Measurements from ENCODE around the gene ALCAM.
"Not testable (repeated sequence)": the region's sequence is repeated elsewhere in the genome, so short reads cannot be mapped to it uniquely, and the experiment has no call there.

ALCAM gene

GRCh38 chr3:105388176-105388575, 21.5 kb downstream of the ALCAM start:
- no peak for DNase-seq (ENCODE audit: low spot score)

- not testable (repeated sequence) for DNase-seq (ENCODE audit: low spot score)
Observed at GRCh38 chr3:105389759-105390158, 23.1 kb downstream of the ALCAM start.

- not testable (repeated sequence) for DNase-seq (ENCODE audit: low spot score)
Observed at GRCh38 chr3:105392598-105392997, 25.9 kb downstream of the ALCAM start.

DNA sequence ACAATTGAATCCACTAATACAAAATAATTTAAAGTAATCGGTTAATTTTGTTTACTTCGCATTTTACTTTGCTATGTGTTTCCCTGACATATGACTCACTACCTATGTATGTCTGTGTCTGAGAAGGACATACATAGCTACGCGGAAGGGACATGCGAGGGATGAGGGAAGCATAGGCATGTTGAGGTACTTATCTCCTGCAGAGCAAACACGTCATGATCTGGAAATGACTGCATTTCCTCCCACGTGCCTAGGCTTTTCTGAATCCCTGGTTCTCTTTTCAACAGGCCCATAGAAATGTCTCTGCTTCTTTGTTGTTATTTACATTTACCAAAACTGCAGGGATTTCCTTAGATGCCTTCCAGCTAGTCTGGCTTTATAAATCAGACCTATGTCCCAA, 27.5 kb downstream of the ALCAM start:
- DNase-seq (ENCODE audit: low spot score) = no peak

DNA sequence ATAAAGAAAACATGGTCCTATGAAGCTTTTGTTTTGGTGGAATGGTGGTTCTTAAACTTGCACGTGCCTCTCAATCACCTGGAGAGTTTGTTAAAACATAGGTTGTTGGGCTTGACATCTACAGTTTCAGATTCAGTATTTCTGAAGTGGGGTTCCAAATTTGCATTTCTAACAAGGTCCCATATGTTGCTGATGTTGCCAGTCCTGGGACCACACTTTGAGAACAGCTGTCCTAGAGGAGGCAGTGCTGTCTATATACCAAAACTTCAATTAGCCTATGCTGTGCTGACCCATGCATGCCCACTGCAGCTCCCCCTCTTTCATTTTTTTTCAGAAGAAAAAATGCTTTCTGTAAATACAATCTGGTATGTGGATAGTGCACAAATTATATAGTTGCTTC, 31.3 kb downstream of the ALCAM start:
- DNase-seq (ENCODE audit: low spot score) = no peak

DNA sequence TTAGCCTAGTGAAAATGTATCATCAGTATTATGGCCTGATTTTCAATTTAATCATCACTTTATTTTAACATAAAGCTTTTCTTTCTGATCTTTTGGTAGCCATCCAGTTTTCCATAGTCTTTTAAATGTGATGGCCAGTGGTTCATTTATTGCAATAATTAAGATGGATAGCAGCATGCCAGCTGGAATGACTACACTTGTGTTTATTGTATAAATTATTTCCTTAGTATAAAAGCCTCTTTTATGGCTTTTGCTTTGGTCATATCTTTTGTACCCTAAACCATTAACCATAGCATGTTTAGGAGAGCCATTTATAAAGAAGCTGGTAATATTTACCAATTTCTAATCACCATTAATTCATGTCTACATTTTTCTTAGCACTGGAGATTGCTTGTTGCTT, 31.7 kb downstream of the ALCAM start:
- DNase-seq (ENCODE audit: low spot score) = no peak

DNA sequence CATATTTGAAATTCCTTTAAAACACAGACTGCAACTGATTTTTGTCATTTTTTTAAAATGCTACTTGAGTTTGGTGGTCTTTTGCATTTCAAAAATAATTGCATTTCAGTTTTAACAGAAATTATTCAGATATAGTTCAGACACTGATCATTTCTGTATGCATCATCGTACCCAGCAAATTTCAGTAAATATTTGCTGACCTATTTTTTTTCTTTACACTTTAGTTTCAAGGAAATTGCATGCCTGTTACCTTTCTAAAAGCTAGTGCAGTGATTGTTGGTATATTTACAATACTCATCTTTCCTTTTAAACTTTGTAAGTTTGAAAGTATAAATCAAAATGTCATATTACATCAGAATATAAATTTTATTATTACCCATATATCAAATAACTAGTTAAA, 32.4 kb downstream of the ALCAM start:
- no peak for DNase-seq (ENCODE audit: low spot score)

DNA sequence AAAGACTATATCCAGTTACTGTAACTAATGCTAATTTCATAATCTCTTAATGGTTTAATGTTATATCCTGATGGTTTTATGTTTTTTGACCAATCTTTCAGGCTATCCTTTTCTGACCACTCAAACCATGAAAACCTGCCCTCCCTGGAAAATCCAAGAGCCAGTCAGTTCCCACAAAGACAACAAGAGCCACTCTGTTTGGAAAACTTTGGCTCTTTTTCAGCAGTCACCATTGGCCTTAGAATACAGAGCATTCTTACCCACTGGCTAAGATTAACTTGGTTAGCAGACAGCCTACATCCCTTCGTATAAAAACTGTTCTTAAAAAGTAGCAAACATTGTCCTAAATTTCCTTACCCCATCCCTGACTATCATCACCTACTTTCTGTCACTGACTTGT, 32.9 kb downstream of the ALCAM start:
- DNase-seq (ENCODE audit: low spot score) = no peak

GRCh38 chr3:105401254-105401653, 34.5 kb downstream of the ALCAM start:
- DNase-seq (ENCODE audit: low spot score) = no peak

DNA sequence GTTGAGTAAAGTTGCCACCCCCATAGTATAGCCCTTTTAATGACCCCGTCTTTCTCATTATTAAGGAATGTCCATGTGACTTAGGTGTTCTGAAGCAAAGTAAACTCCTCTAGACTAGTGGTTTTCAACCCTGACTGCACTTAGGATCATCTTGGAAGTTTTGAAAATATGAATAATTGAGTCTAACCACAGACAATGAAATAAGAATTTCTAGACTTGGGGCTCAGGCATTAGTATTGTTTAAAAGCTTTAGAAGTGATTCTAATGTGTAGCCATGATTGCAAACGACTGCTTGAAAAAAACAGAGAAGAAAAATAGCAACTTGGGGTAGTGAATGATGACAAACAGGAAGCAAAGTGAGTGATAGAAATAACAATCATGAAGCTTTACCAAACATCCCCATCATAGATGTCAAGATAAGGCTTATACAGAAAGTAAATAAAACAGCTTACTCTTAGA, 35.0 kb downstream of the ALCAM start:
- no peak for DNase-seq (ENCODE audit: low spot score)

GRCh38 chr3:105402287-105402801, 35.6 kb downstream of the ALCAM start:
- DNase-seq (ENCODE audit: low spot score) = no peak

DNA sequence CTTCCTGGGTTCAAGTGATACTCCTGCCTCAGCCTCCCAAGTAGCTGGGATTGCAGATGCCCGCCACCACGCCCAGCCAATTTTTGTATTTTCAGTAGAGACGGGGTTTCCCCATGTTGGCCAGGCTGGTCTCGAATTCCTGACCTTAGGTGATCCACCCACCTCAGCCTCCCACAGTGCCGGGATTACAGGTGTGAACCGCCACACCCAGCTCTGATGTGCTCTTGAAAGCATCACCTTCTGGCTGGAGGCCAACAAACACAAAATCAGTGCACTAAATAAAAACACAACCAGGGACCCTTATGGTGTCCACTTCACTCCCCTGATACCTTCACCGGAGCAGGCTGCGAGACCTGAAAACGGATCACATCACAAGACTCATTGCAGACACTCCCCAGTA, 36.3 kb downstream of the ALCAM start:
- DNase-seq (ENCODE audit: low spot score) = not testable (repeated sequence)

DNA sequence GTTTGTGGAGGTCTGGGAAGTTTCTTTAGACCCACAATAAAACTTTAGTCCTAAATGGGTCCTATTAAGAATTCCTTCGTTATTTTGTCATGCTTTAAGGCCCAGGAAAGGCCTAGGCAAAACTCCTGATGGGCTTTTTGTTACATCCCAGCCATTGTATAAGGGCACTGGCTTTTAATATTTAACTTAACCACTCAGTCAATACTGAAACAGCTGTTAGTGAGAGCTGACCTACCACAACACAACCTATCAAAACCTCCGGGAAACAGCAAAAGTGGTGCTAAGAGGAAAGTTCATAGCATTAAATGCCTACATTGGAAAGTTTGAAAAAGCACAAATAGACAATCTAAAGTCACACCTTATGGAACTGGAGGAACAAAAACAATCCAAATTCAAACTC, 39.6 kb downstream of the ALCAM start:
- DNase-seq (ENCODE audit: low spot score) = no peak

DNA sequence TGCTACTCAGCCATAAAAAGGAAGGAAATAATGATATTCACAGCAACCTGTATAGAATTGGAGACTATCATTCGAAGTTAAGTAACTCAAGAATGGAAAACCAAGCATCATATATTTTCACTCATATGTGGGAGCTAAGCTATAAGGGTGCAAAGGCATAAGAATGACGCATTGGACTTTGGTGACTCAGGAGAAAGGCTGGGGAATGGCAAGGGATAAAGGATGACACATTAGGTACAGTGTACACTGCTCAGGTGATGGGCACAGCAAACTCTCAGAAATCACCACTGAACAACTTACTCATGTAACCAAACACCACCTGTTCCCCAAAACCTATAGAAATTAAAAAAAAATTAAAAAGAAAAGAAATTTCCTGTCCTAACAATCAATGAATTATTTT, 42.7 kb downstream of the ALCAM start:
- no peak for DNase-seq (ENCODE audit: low spot score)

- no peak for DNase-seq (ENCODE audit: low spot score)
Observed at GRCh38 chr3:105413343-105413887, 46.7 kb downstream of the ALCAM start.

GRCh38 chr3:105414841-105415240, 48.1 kb downstream of the ALCAM start:
- DNase-seq (ENCODE audit: low spot score) = no peak

GRCh38 chr3:105415951-105416350, 49.2 kb downstream of the ALCAM start:
- DNase-seq (ENCODE audit: low spot score) = no peak

- DNase-seq (ENCODE audit: low spot score) = no peak
Observed at GRCh38 chr3:105417525-105418289, 51.0 kb downstream of the ALCAM start.

DNA sequence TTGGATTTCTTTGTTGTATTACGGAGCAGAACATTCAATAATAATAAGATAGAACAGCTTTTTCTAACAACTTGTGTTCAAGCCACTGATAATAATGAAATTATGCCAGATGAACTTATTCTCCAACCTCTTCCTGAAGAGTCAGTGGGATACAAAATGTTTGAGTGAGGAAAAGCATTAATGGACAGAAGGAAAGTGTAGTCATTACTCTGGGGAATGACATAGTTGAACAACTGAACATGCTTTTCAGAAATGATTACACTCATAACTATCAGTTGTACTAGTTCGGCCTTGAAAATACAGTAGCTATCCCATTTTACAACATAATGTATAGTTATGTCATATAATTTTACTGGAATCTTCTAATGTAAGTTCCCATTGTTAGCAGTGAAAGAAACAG, 55.9 kb downstream of the ALCAM start:
- no peak for DNase-seq (ENCODE audit: low spot score)

DNA sequence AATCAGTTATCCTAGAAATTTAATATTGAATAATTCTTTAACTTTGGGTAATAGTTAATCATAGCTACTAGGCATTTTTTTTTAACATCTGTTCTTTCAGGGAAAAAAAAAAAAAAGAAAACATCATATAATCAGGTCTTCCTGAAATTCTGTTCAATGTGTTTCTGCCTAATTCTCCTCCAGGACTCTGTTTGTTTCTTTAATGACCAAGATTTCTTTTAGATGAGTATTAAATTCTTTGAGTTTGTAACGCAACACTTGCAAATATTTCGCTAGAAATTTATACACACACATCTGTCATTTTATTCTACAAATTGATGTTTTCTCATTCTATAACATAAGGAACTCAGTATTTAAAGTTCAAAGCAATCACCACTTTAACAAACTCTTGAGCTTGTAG, 56.7 kb downstream of the ALCAM start:
- no peak for DNase-seq (ENCODE audit: low spot score)

GRCh38 chr3:105424412-105425152, 57.9 kb downstream of the ALCAM start:
- DNase-seq (ENCODE audit: low spot score) = no peak

- DNase-seq (ENCODE audit: low spot score) = no peak
Observed at GRCh38 chr3:105425153-105425502, 58.4 kb downstream of the ALCAM start.

DNA sequence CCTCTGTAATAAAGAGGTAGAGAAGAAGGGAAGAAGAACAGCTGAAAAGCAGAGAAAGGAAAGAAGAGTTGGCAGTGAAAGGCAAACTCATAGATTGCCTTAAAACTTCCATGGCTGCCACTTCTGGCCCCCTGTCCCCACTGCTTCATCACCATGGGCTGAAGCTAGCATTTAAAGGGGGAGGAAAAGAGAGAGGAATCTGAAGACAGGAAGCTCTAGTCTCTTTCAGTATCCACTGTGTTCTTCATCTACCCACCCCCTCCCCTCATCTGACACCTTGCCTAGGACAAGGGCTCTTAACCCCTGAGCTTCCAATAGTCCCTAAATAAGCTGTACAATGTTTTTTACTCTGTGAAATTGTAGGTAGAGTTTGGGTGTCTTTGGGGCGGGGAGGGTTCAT, 60.6 kb downstream of the ALCAM start:
- no peak for DNase-seq (ENCODE audit: low spot score)

Data from left forelimb (tissue), 1 donor.